IPS-15b (cell line): ENCODE measurements around the gene PODXL.

Source experiments
- H3K27me3 ChIP-seq: one replicate; pipeline ENCODE4 v1.6.1; 2013; ENCODE audit warnings: low read length; ENCODE audit not compliant: control insufficient read depth, insufficient read depth
- H3K36me3 ChIP-seq: one replicate; pipeline ENCODE4 v1.6.1; 2013; ENCODE audit warnings: low read length; ENCODE audit not compliant: control insufficient read depth, insufficient read depth
- H3K4me1 ChIP-seq: one replicate; pipeline ENCODE4 v1.6.1; 2013; ENCODE audit warnings: mild to moderate bottlenecking, low read length; ENCODE audit not compliant: control insufficient read depth, insufficient read depth
- H3K4me3 ChIP-seq: one replicate; pipeline ENCODE4 v1.5.1; 2013; ENCODE audit warnings: low read depth, low read length
- H3K9ac ChIP-seq: one replicate; pipeline ENCODE4 v1.6.1; 2013; ENCODE audit warnings: low read depth, mild to moderate bottlenecking, low read length
- H3K9me3 ChIP-seq: one replicate; pipeline ENCODE4 v1.6.1; 2013; ENCODE audit warnings: mild to moderate bottlenecking, low read length; ENCODE audit not compliant: control insufficient read depth, insufficient read depth

The PODXL gene

GRCh38 chr7:131587315-131587923 lies 31.0 kb upstream of the PODXL start:
- Histone ChIP-seq H3K4me3 (no peak overlapping the region), H3K4me1 (no peaks in the 10 kb centered on the region), H3K9me3 (no peaks in the 10 kb centered on the region), H3K36me3 (no peaks in the 10 kb centered on the region), H3K9ac (no peak overlapping the region), H3K27me3 (no peaks in the 10 kb centered on the region)

- Histone ChIP-seq H3K4me1 (no peaks in the 10 kb centered on the region), H3K27me3 (no peaks in the 10 kb centered on the region), H3K9ac (no peak overlapping the region), H3K4me3 (no peak overlapping the region), H3K36me3 (no peaks in the 10 kb centered on the region), H3K9me3 (no peaks in the 10 kb centered on the region)
Measured at GRCh38 chr7:131586759-131587158, 30.3 kb upstream of the PODXL start.

- peaks cover 2% of the 10 kb centered on the region for H3K4me1 ChIP-seq
- H3K36me3 ChIP-seq: no peaks in the 10 kb centered on the region
- no peaks in the 10 kb centered on the region for H3K9me3 ChIP-seq
- H3K27me3 ChIP-seq: no peaks in the 10 kb centered on the region
- no peak overlapping the region for H3K9ac ChIP-seq
- H3K4me3 ChIP-seq: no peak overlapping the region
Measured at GRCh38 chr7:131586259-131586658, 29.8 kb upstream of the PODXL start.

- Histone ChIP-seq H3K9me3 (no peaks in the 10 kb centered on the region), H3K4me1 (peaks cover 2% of the 10 kb centered on the region), H3K36me3 (no peaks in the 10 kb centered on the region), H3K4me3 (no peak overlapping the region), H3K27me3 (no peaks in the 10 kb centered on the region), H3K9ac (no peak overlapping the region)
Measured at GRCh38 chr7:131583430-131583829, 27.0 kb upstream of the PODXL start.

- no peaks in the 10 kb centered on the region for H3K36me3 ChIP-seq
- H3K4me1 ChIP-seq: peaks cover 2% of the 10 kb centered on the region
- no peak overlapping the region for H3K9ac ChIP-seq
- H3K27me3 ChIP-seq: no peaks in the 10 kb centered on the region
- no peaks in the 10 kb centered on the region for H3K9me3 ChIP-seq
- H3K4me3 ChIP-seq: no peak overlapping the region
Measured at GRCh38 chr7:131581241-131582051, 25.0 kb upstream of the PODXL start.

GRCh38 chr7:131578602-131579001 lies 22.2 kb upstream of the PODXL start:
- Histone ChIP-seq H3K36me3 (no peaks in the 10 kb centered on the region), H3K4me3 (no peak overlapping the region), H3K9ac (no peak overlapping the region), H3K4me1 (peaks cover 2% of the 10 kb centered on the region), H3K9me3 (no peaks in the 10 kb centered on the region), H3K27me3 (no peaks in the 10 kb centered on the region)

- Histone ChIP-seq H3K4me3 (no peak overlapping the region), H3K9ac (no peak overlapping the region), H3K4me1 (no peaks in the 10 kb centered on the region), H3K27me3 (no peaks in the 10 kb centered on the region), H3K9me3 (no peaks in the 10 kb centered on the region), H3K36me3 (no peaks in the 10 kb centered on the region)
Measured at GRCh38 chr7:131574741-131575140, 18.3 kb upstream of the PODXL start.

- no peak overlapping the region for H3K4me3 ChIP-seq
- no peak overlapping the region for H3K9ac ChIP-seq
- no peaks in the 10 kb centered on the region for H3K9me3 ChIP-seq
- no peaks in the 10 kb centered on the region for H3K36me3 ChIP-seq
- H3K4me1 ChIP-seq: peaks cover 2% of the 10 kb centered on the region
- no peaks in the 10 kb centered on the region for H3K27me3 ChIP-seq
Measured at GRCh38 chr7:131570401-131570800, 14.0 kb upstream of the PODXL start.

- H3K4me3 ChIP-seq: no peak overlapping the region
- H3K36me3 ChIP-seq: no peaks in the 10 kb centered on the region
- H3K4me1 ChIP-seq: peaks cover 2% of the 10 kb centered on the region
- H3K9ac ChIP-seq: no peak overlapping the region
- no peaks in the 10 kb centered on the region for H3K9me3 ChIP-seq
- H3K27me3 ChIP-seq: no peaks in the 10 kb centered on the region
Measured at GRCh38 chr7:131568970-131569369, 12.5 kb upstream of the PODXL start.

- H3K9ac ChIP-seq: no peak overlapping the region
- H3K27me3 ChIP-seq: no peaks in the 10 kb centered on the region
- no peak overlapping the region for H3K4me3 ChIP-seq
- H3K36me3 ChIP-seq: no peaks in the 10 kb centered on the region
- peaks cover 2% of the 10 kb centered on the region for H3K4me1 ChIP-seq
- no peaks in the 10 kb centered on the region for H3K9me3 ChIP-seq
Measured at GRCh38 chr7:131568510-131568909, 12.1 kb upstream of the PODXL start.

GRCh38 chr7:131564640-131565039 lies 8.2 kb upstream of the PODXL start:
- H3K9me3 ChIP-seq: no peaks in the 10 kb centered on the region
- H3K36me3 ChIP-seq: no peaks in the 10 kb centered on the region
- H3K9ac ChIP-seq: no peak overlapping the region
- H3K27me3 ChIP-seq: no peaks in the 10 kb centered on the region
- H3K4me3 ChIP-seq: no peak overlapping the region
- H3K4me1 ChIP-seq: peaks cover 2% of the 10 kb centered on the region

- Histone ChIP-seq H3K36me3 (no peaks in the 10 kb centered on the region), H3K27me3 (no peaks in the 10 kb centered on the region), H3K9ac (no peak overlapping the region), H3K4me3 (no peak overlapping the region), H3K9me3 (no peaks in the 10 kb centered on the region), H3K4me1 (peaks cover under 1% of the 10 kb centered on the region)
Measured at GRCh38 chr7:131563918-131564317, 7.5 kb upstream of the PODXL start.
